T-helper 22 cell (primary cell): ENCODE measurements around the gene FAM149B1.
"Not testable (repeated sequence)": the region's sequence is repeated elsewhere in the genome, so short reads cannot be mapped to it uniquely, and the experiment has no call there.

ENCODE experiments used
- DNase-seq: peaks from one replicate; pipeline ENCODE4 v3.0.0-alpha.2; 2020; ENCODE audit warnings: low read depth

Gene FAM149B1

DNA sequence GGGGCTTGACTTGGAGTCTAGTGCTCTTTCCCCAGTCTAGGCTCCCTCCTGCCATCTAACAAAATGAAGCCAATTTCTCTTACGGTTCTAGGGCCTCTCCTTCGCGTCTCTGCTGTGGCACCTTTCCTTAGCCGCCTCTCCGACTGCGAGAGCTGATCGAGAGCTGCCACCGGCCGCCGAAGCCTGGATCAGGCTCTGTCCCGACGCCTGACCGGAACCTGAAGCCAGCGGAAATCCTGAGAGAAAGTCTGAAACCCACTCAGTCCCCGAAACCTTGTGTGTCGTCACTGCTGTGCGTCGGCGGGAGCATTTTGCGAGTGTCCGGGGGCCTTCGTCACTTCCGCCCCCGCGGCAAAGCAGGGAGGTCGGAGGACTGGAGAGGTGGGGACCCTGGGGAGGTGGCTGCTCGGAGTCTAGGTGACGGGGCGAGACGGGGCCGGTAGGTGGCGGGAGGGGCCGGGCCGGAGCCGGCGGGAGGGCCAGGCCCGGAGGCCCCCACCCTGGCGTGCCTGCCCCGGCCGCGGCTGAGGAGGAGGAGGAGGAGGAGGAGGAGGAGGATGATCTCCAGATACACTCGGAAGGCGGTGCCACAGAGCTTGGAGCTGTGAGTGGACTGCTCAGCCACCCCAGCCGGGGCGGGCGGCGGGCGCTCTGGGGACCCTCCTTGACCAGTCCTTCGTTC, at the start of gene FAM149B1, which contains the start of gene ECD:
FAM149B1 (plus strand) TSS at position 337 of the 682 bp plus-strand sequence; CDS start at position 558, 221 bp downstream.
ECD (minus strand) TSS at position 226 of the 682 bp plus-strand sequence. CDS start 4,071 bp downstream, outside the sequence.
- DNase-seq, result peak; percentile 84

DNA sequence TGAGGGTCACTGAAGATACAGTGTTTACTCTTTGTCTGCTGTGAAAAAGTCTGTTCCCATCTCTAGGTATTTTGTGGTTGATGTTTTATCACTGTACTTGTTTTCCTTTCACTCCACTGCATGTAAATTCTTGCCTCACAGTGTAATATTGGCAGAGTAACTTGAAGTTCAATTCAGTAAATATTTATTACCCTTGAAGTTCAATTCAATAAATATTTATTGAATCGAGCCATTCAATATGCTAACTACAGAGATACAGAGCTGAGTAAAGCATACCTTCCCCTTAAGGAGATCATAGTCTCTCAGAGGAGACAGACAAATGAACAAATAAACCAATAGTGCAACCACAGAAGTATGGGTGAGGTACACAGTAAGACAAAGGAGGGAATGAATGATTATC, 48.5 kb upstream of the FAM149B1 start:
- DNase-seq, result no peak

DNA sequence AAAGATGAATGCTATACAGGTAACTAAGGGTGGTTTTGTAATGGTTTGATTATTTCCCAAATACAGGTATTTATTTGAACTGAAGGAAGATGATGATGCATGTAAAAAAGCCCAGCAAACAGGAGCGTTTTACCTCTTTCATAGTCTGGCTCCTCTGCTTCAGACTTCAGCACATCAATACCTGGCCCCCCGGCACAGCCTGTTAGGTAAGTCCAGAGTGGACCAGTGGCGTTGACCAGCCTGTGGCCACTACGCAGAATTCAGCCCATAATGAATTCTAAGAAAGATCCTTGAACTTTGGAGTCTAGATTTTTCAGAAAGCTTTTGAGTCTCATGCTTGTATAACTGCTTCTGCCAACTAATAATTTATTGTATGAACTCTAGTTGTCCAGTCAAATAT, 48.0 kb upstream of the FAM149B1 start:
- no peak for DNase-seq

- DNase-seq, result no peak
Measured at GRCh38 chr10:73126343-73126742, 41.6 kb upstream of the FAM149B1 start.

DNA sequence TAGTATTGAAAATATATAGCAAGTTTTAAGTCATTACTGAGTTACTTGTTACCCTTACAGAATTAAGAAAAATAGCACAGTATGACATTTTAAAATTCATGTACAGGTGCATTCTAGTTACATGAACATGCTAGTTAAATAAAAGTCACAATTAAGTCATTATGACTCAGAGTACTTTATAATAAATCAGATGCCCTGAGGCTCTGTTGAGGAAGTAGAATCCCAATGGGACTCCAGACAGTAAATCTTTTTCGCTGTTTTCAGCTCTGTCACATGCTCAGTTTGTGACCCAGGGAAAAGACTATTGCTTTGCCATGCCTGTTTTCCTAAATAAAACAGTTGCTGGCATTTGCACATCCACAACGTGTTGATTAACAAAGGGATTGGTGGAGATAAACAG, 36.6 kb upstream of the FAM149B1 start:
- DNase-seq, result no peak

- no peak for DNase-seq
Measured at GRCh38 chr10:73131913-73132686, 35.8 kb upstream of the FAM149B1 start.

GRCh38 chr10:73134727-73135126, 33.2 kb upstream of the FAM149B1 start:
- DNase-seq, result no peak

DNA sequence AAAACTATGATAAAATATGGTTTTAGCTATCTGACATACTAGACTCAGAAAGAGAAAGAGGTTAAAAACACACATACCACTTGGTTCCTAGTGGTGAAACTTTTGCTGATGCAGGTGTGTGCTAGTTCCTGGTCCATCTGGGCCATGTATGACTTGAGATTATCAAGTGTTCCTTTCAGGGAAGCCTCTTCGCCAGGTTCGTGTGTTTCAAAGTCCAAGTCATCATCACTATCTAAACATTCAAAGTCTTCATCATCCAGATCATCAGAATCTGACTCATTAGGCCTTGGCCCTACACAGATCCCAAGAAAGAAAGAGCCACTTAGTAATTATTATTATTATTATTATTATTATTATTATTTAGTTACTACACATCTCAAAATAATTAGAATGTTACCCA, 31.3 kb upstream of the FAM149B1 start:
- DNase-seq, result no peak

- no peak for DNase-seq
Measured at GRCh38 chr10:73139251-73139650, 28.7 kb upstream of the FAM149B1 start.

DNA sequence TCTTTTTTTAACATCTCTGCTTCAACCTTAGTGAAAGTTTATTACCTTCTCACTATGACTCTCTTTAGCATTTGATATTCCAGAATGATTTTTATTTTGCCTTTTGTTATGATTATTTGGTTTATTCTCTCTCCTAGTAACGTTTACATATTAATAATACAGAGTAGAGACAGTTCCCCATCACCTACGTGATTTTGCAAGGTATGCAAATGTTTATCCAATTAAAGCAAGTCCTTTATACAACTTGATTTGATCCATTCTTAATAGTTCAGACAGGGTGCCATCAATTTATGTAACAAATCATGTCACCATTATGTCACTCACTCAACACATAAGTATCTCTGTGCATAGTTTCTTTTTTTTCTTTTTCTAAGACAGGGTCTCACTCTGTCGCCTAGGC, 26.3 kb upstream of the FAM149B1 start:
- no peak for DNase-seq

DNA sequence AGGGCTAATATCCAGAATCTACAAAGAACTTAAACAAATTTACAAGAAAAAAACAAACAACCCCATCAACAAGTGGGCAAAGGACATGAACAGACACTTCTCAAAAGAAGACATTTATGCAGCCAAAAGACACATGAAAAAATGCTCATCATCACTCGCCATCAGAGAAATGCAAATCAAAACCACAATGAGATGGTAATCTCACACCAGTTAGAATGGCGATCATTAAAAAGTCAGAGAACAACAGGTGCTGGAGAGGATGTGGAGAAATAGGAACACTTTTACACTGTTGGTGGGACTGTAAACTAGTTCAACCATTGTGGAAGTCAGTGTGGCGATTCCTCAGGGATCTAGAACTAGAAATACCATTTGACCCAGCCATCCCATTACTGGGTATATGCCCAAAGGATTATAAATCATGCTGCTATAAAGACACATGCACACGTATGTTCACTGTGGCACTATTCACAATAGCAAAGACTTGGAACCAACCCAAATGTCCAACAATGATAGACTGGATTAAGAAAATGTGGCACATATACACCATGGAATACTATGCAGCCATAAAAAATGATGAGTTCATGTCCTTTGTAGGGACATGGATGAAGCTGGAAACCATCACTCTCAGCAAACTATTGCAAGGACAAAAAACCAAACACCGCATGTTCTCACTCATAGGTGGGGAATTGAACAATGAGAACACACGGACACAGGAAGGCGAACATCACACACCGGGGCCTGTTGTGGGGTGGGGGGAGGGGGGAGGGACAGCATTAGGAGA, 17.1 kb upstream of the FAM149B1 start:
- DNase-seq, result not testable (repeated sequence)

- no peak for DNase-seq
Measured at GRCh38 chr10:73152009-73152408, 15.9 kb upstream of the FAM149B1 start.

- no peak for DNase-seq
Measured at GRCh38 chr10:73156054-73156453, 11.9 kb upstream of the FAM149B1 start.

- DNase-seq, result peak; percentile 5
Measured at GRCh38 chr10:73159038-73159648, 8.8 kb upstream of the FAM149B1 start.

DNA sequence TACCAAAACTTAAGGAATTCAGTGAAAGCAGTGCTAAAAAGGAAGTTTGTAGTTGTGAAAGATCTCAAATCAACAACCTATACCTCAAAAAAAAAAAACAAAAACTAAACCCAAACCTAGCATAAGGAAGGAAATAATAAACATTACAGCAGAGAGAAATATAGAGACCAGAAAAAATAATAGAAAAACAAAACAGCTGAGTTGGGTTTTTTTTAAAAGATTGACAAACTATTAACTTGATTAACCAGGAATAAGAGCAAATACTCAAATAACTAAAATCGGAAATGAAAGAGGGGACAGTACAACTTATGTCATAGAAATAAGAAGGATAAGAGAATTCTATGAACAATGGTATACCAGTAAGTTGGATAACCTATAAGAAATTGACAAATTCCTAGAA, 6.8 kb upstream of the FAM149B1 start:
- no peak for DNase-seq

- DNase-seq, result no peak
Measured at GRCh38 chr10:73161662-73162061, 6.3 kb upstream of the FAM149B1 start.

- DNase-seq, result no peak
Measured at GRCh38 chr10:73163096-73163495, 4.8 kb upstream of the FAM149B1 start.

DNA sequence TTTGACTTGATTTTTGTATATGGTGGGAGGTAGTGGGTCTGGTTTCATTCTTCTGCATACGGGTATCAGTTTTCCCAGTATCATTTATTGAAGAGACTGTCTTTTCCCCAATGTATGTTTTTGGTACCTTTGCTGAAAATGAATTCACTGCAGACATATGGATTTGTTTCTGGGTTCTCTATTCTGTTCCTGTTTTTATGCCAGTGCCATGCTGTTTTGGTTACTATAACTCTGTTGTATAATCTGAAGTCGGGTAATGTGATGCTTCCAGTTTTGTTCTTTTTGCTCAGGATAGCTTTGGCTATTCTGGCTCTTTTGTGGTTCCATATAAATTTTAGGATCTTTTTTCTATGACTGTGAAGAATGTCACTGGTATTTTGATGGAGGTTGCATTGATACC, 947 bp upstream of the FAM149B1 start:
- no peak for DNase-seq

- DNase-seq, result no peak
Measured at GRCh38 chr10:73167458-73167782, 499 bp upstream of the FAM149B1 start.

DNA sequence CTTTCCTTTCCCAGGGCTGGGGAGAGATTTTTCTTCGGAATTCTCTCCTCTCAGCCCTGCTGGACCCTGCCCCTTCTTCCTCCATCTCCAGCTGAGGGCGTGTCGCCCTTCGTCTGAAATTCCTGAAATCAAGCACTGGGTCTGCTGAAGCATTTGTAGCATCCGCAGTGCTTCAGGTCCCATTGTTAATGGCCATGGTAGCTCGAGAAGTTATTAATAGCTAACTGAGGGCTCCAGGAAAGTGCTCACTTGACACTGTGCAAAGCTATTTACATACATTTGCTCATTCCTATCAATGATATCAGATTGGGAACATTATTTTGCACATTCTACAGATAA, 515 bp downstream of the FAM149B1 start:
- no peak for DNase-seq

GRCh38 chr10:73169320-73169719, 1.4 kb downstream of the FAM149B1 start:
- no peak for DNase-seq

- DNase-seq, result no peak
Measured at GRCh38 chr10:73172867-73173266, 4.9 kb downstream of the FAM149B1 start.
